Natural killer cell (primary cell): ENCODE measurements around the gene PVRIG. TPM values are rescaled to one million over a fixed set of nuclear protein-coding genes. Genes with fewer than 3 reads are reported as not detected.
"Not testable (repeated sequence)": the region's sequence is repeated elsewhere in the genome, so short reads cannot be mapped to it uniquely, and the experiment has no call there.

ENCODE experiments used
- ATAC-seq, 3 donors: fragments of 150-1000 bp in 2 of 3; fragments of 200-7000 bp in 1 of 3; cut with Tn5 transposase; 1 replicate in 1 of 3; 2 replicates in 2 of 3; pipeline ENCODE4 v1.10.0; 2021; ENCODE audit warnings: mild to moderate bottlenecking in 2 of 3, moderate library complexity in 2 of 3
- DNase-seq, 2 donors: peaks; one replicate each; pipeline versions ENCODE4 v3.0.0 to v3.0.0-alpha.2; 2013 to 2021; ENCODE audit warnings: mixed read lengths in 1 of 2
- H3K27ac ChIP-seq: one replicate; pipeline ENCODE4 v1.5.1; 2013; ENCODE audit warnings: mild to moderate bottlenecking, low read length
- H3K27me3 ChIP-seq: one replicate; pipeline ENCODE4 v1.6.1; 2013; ENCODE audit warnings: low read length; ENCODE audit not compliant: control insufficient read depth, insufficient read depth
- H3K36me3 ChIP-seq: one replicate; pipeline ENCODE4 v1.6.1; 2013; ENCODE audit warnings: low read length; ENCODE audit not compliant: control insufficient read depth, insufficient read depth
- H3K4me1 ChIP-seq: one replicate; pipeline ENCODE4 v1.6.1; 2013; ENCODE audit warnings: low read length; ENCODE audit not compliant: control insufficient read depth, insufficient read depth
- H3K4me3 ChIP-seq: one replicate; pipeline ENCODE4 v1.5.1; 2013; ENCODE audit warnings: low read length
- H3K9me3 ChIP-seq: one replicate; pipeline ENCODE4 v1.6.1; 2013; ENCODE audit warnings: low read length; ENCODE audit not compliant: control insufficient read depth, insufficient read depth
- H3K27ac Mint-ChIP-seq, 2 donors: one replicate each; pipeline ENCODE4 v1.8.0; 2022; ENCODE audit warnings: mild to moderate bottlenecking in 2 of 2, mixed read lengths in 2 of 2, moderate library complexity in 1 of 2
- H3K27me3 Mint-ChIP-seq, 2 donors: one replicate each; pipeline ENCODE4 v1.8.0; 2022; ENCODE audit warnings: low read depth in 2 of 2, mixed read lengths in 2 of 2
- H3K36me3 Mint-ChIP-seq: one replicate; pipeline ENCODE4 v1.8.0; 2022; ENCODE audit warnings: mixed read lengths
- H3K4me1 Mint-ChIP-seq, 2 donors: one replicate each; pipeline ENCODE4 v1.8.0; 2022; ENCODE audit warnings: mixed read lengths in 2 of 2
- H3K4me3 Mint-ChIP-seq: one replicate; pipeline ENCODE4 v1.8.0; 2022; ENCODE audit warnings: mild to moderate bottlenecking, moderate library complexity, mixed read lengths
- H3K9me3 Mint-ChIP-seq, 2 donors: one replicate each; pipeline ENCODE4 v1.8.0; 2022; ENCODE audit warnings: mixed read lengths in 2 of 2
- CTCF ChIP-seq: fragments of 200-600 bp; IDR thresholded peaks from one replicate; pipeline ENCODE4 v1.8.0; 2022; ENCODE audit warnings: antibody characterized with exemption
- WGBS: methylation state at CpG from one replicate; pipeline ENCODE4 v1.1.7; 2013; ENCODE audit warnings: missing lambda C conversion rate; ENCODE audit not compliant: insufficient coverage; 5-methylcytosine and 5-hydroxymethylcytosine counted together
- intact Hi-C: fragments of 100-400 bp; cut with micrococcal nuclease; formaldehyde crosslinking; loops from one replicate; pipeline ENCODE4 v1.14.2; 2022
- total RNA-seq, 4 donors: library from RNA; stranded (reverse); fragments of 120-200 nt in 1 of 4; gene quantifications; one replicate each; pipeline versions ENCODE4 v1.2.3 to v1.2.4, GENCODE V29; 2013 to 2022

Gene PVRIG
- 10 to 100 TPM; 45.6 to 84.1 (median 52.9) TPM for total RNA-seq
- 46.8 TPM for total RNA-seq (2013)

- H3K27ac ChIP-seq = peak within 1 kb of the TSS; percentile 98
- H3K27me3 ChIP-seq, H3K9me3 ChIP-seq, H3K36me3 Mint-ChIP-seq, H3K9me3 Mint-ChIP-seq, H3K27me3 Mint-ChIP-seq: not testable (repeated sequence)
- intact Hi-C loops = loop anchor here (5.0 to 10.0 kb wide), 3 partner anchors 88 to 205 kb away; partner anchors contain the start of genes MEPCE and ZCWPW1
- DNase-seq (peak; percentile 47 to 57), ATAC-seq (peak; percentile 46 to 73 (median 56))
- 20% methylated on average over 23 of the region's 27 CpGs for WGBS
- peak within 1 kb of the TSS; percentile 95 for H3K4me3 Mint-ChIP-seq
- H3K4me1 Mint-ChIP-seq = peaks cover 58 to 72% of the 10 kb centered on the region in 2 donors
- H3K4me1 ChIP-seq = peaks cover 73% of the 10 kb centered on the region
- H3K36me3 ChIP-seq = peaks cover 25% of the 10 kb centered on the region
- H3K27ac Mint-ChIP-seq = peak within 1 kb of the TSS; percentile 98 to 99
- H3K4me3 ChIP-seq = peak within 1 kb of the TSS; percentile 98
Measured at GRCh38 chr7:100219801-100220585, at the start of gene PVRIG. TSS of gene PVRIG (plus strand) at chr7:100219949. CDS start at chr7:100219971, 22 bp downstream.

GRCh38 chr7:100170101-100170897 lies 49.5 kb upstream of the PVRIG start:
- WGBS = 84% methylated on average over 10 of the region's 11 CpGs
- ATAC-seq = no peak
- H3K9me3 Mint-ChIP-seq = no peaks in the 10 kb centered on the region
- no peak overlapping the region for H3K27ac Mint-ChIP-seq
- H3K4me3 Mint-ChIP-seq = peak overlapping the region; percentile 70
- peaks cover 47 to 52% of the 10 kb centered on the region in 2 donors for H3K27me3 Mint-ChIP-seq
- peaks cover 44% of the 10 kb centered on the region for H3K4me1 ChIP-seq
- H3K4me1 Mint-ChIP-seq = peaks cover 28 to 48% of the 10 kb centered on the region in 2 donors
- no peak for TF ChIP-seq CTCF
- intact Hi-C loops = no loop called here
- H3K4me3 ChIP-seq = no peak overlapping the region
- no peaks in the 10 kb centered on the region for H3K36me3 Mint-ChIP-seq
- peak in 1 of 2 donors; percentile 17 for DNase-seq
- peaks cover 36% of the 10 kb centered on the region for H3K27me3 ChIP-seq
- H3K9me3 ChIP-seq = no peaks in the 10 kb centered on the region
- no peaks in the 10 kb centered on the region for H3K36me3 ChIP-seq
- no peak overlapping the region for H3K27ac ChIP-seq

- peaks cover 36% of the 10 kb centered on the region for H3K27me3 ChIP-seq
- H3K27ac Mint-ChIP-seq = no peak overlapping the region
- H3K4me1 Mint-ChIP-seq = peaks cover 28 to 48% of the 10 kb centered on the region in 2 donors
Measured at GRCh38 chr7:100171087-100171681, 48.6 kb upstream of the PVRIG start.

More at GRCh38 chr7:100171087-100171681, 48.6 kb upstream of the PVRIG start:
- Histone ChIP-seq H3K27ac (no peak overlapping the region), H3K9me3 (no peaks in the 10 kb centered on the region), H3K4me1 (peaks cover 42% of the 10 kb centered on the region), H3K36me3 (no peaks in the 10 kb centered on the region), H3K4me3 (peak overlapping the region; percentile 11)
- Mint-ChIP-seq H3K27me3 (peaks cover 42 to 45% of the 10 kb centered on the region in 2 donors), H3K9me3 (no peaks in the 10 kb centered on the region), H3K4me3 (peak overlapping the region; percentile 70), H3K36me3 (no peaks in the 10 kb centered on the region)
- intact Hi-C loops = no loop called here
- ATAC-seq = peak; percentile 70 to 78 (median 73)
- no peak for TF ChIP-seq CTCF
- DNase-seq = peak in 1 of 2 donors; percentile 63
- WGBS = 6% methylated on average over 61 of the region's 61 CpGs
